Trophoblast cell (in vitro differentiated cells and primary cell): ENCODE data around the gene ARFGAP2.
"Not testable (repeated sequence)": the region's sequence is repeated elsewhere in the genome, so short reads cannot be mapped to it uniquely, and the experiment has no call there.

Source experiments
- DNase-seq, 2 donors: peaks; one replicate each; pipeline ENCODE4 v3.0.0-alpha.2; 2016
- H2AFZ ChIP-seq: 2 replicates; pipeline ENCODE4 v1.6.1; 2013; ENCODE audit warnings: low read length, moderate library complexity, mild to moderate bottlenecking; ENCODE audit not compliant: insufficient read depth, poor library complexity
- H2AK5ac ChIP-seq: 2 replicates; pipeline ENCODE4 v1.6.1; 2013; ENCODE audit warnings: mild to moderate bottlenecking, low read length
- H2BK120ac ChIP-seq: 2 replicates; pipeline ENCODE4 v1.6.1; 2013; ENCODE audit warnings: low read length, mild to moderate bottlenecking, moderate library complexity; ENCODE audit not compliant: insufficient read depth, poor library complexity
- H2BK12ac ChIP-seq: 2 replicates; pipeline ENCODE4 v1.6.1; 2013; ENCODE audit warnings: mild to moderate bottlenecking, low read length, moderate library complexity
- H2BK5ac ChIP-seq: 2 replicates; pipeline ENCODE4 v1.6.1; 2013; ENCODE audit warnings: low read length, low read depth, moderate library complexity, mild to moderate bottlenecking; ENCODE audit not compliant: poor library complexity
- H3K14ac ChIP-seq: 2 replicates; pipeline ENCODE4 v1.6.1; 2013; ENCODE audit warnings: mild to moderate bottlenecking, low read length
- H3K18ac ChIP-seq: 2 replicates; pipeline ENCODE4 v1.6.1; 2013; ENCODE audit warnings: mild to moderate bottlenecking, low read length
- H3K23ac ChIP-seq: 2 replicates; pipeline ENCODE4 v1.6.1; 2013; ENCODE audit warnings: low read length
- H3K27ac ChIP-seq: 2 replicates; pipeline ENCODE4 v1.5.1; 2013; ENCODE audit warnings: low read depth, mild to moderate bottlenecking, inconsistent platforms, low read length, moderate library complexity
- H3K27me3 ChIP-seq: 2 replicates; pipeline ENCODE4 v1.6.1; 2013; ENCODE audit warnings: inconsistent platforms, mild to moderate bottlenecking, low read length, moderate library complexity; ENCODE audit not compliant: insufficient read depth
- H3K36me3 ChIP-seq, 2 experiments: 1 replicate in 1 of 2; 2 replicates in 1 of 2; pipeline ENCODE4 v1.6.1; 2013; ENCODE audit warnings: low read length in 2 of 2, mild to moderate bottlenecking in 2 of 2, moderate library complexity in 1 of 2; ENCODE audit not compliant: insufficient read depth in 2 of 2, control insufficient read depth in 1 of 2
- H3K4ac ChIP-seq: 2 replicates; pipeline ENCODE4 v1.6.1; 2013; ENCODE audit warnings: low read depth, mild to moderate bottlenecking, low read length, moderate library complexity
- H3K4me1 ChIP-seq, 2 experiments: 1 replicate in 1 of 2; 2 replicates in 1 of 2; pipeline ENCODE4 v1.6.1; 2013; ENCODE audit warnings: low read length in 2 of 2, mild to moderate bottlenecking in 2 of 2, moderate library complexity in 1 of 2; ENCODE audit not compliant: insufficient read depth in 2 of 2, control insufficient read depth in 1 of 2
- H3K4me2 ChIP-seq: 2 replicates; pipeline ENCODE4 v1.6.1; 2013; ENCODE audit warnings: inconsistent platforms, mild to moderate bottlenecking, low read length, moderate library complexity
- H3K4me3 ChIP-seq: 2 replicates; pipeline ENCODE4 v1.5.1; 2013; ENCODE audit warnings: mild to moderate bottlenecking, low read depth, low read length, inconsistent platforms
- H3K79me1 ChIP-seq: one replicate; pipeline ENCODE4 v1.6.1; 2013; ENCODE audit warnings: low read length
- H3K79me2 ChIP-seq: 2 replicates; pipeline ENCODE4 v1.6.1; 2013; ENCODE audit warnings: low read length, mild to moderate bottlenecking; ENCODE audit not compliant: control insufficient read depth, insufficient read depth, poor library complexity
- H3K9ac ChIP-seq: 2 replicates; pipeline ENCODE4 v1.6.1; 2013; ENCODE audit warnings: mild to moderate bottlenecking, low read length
- H3K9me3 ChIP-seq: 2 replicates; pipeline ENCODE4 v1.6.1; 2013; ENCODE audit warnings: low read depth, mild to moderate bottlenecking, control low read depth, inconsistent platforms, low read length; ENCODE audit not compliant: insufficient read depth
- H4K12ac ChIP-seq: 2 replicates; pipeline ENCODE4 v1.6.1; 2013; ENCODE audit warnings: low read depth, mild to moderate bottlenecking, low read length, moderate library complexity
- H4K8ac ChIP-seq: 2 replicates; pipeline ENCODE4 v1.6.1; 2013; ENCODE audit warnings: low read depth, mild to moderate bottlenecking, low read length, moderate library complexity
- H4K91ac ChIP-seq: one replicate; pipeline ENCODE4 v1.6.1; 2013; ENCODE audit warnings: low read depth, mild to moderate bottlenecking, low read length, moderate library complexity
- WGBS: extraction: QIAGEN DNeasy Blood & Tissue Kit; methylation state at CpG from one replicate; pipeline ENCODE4 v1.1.7; 2013; ENCODE audit warnings: missing lambda C conversion rate; ENCODE audit not compliant: insufficient read length, insufficient coverage; ENCODE audit errors: extremely low coverage; 5-methylcytosine and 5-hydroxymethylcytosine counted together

The ARFGAP2 gene

DNA sequence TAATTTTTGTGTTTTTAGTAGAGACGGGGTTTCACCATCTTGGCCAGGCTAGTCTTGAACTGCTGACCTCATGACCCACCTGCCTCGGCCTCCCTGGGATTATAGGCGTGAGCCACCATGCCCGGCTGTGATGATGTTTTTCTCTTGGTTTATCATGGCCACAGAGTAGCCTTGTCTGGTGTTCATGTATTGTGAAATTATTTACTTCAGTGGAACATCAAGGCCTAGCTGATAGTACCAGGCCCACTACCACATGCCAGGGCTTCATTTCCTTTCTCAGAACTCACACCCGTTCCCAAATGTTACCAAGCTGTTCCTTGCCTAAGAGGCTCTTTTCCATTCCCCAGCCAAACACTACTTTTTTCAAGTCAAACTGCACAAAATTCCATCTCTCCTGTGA, 31.9 kb upstream of the ARFGAP2 start:
- H3K36me3 ChIP-seq, result no peaks in the 10 kb centered on the region
- H3K18ac ChIP-seq, result no peak overlapping the region
- H3K9ac ChIP-seq, result no peak overlapping the region

DNA sequence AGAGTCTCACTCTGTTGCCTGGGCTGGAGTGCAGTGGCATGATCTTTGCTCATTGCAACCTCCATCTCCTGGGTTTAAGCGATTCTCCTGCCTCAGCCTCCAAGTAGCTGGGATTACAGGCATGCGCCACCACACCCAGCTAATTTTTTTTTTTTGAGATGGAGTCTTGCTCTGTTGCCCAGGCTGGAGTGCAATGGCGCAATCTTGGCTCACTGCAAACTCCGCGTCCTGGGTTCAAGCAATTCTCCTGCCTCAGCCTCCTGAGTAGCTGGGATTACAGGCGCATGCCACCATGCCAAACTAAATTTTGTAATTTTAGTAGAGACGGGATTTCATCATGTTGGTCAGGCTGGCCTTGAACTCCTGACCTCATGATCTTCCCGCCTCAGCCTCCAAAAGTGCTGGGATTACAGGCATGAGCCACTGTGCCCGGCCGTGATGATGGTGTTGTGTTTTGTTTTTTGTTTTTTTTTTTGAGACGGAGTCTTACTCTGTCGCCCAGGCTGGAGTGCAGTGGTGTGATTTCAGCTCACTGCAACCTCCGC, 31.4 kb upstream of the ARFGAP2 start:
- whole genome bisulfite sequencing, result no CpG with 5 or more reads among the region's 13 CpGs
- H4K91ac ChIP-seq, H3K4me2 ChIP-seq: not testable (repeated sequence)

More for the DNA sequence above, 31.9 kb upstream of the ARFGAP2 start:
- Histone ChIP-seq H3K14ac (no peak overlapping the region), H2AK5ac (no peak overlapping the region), H3K23ac (no peak overlapping the region), H3K27ac (no peak overlapping the region), H2AFZ (no peak overlapping the region), H3K4me1 (peaks cover 3 to 6% of the 10 kb centered on the region in 2 experiments), H3K27me3 (no peaks in the 10 kb centered on the region), H4K12ac (no peak overlapping the region), H3K4me3 (no peak overlapping the region), H3K4ac (no peak overlapping the region), H2BK5ac (no peak overlapping the region), H3K79me1 (no peaks in the 10 kb centered on the region), H2BK120ac (no peak overlapping the region), H3K4me2 (no peak overlapping the region), H4K91ac (no peak overlapping the region), H2BK12ac (no peak overlapping the region), H3K79me2 (no peaks in the 10 kb centered on the region), H3K9me3 (no peaks in the 10 kb centered on the region), H4K8ac (no peak overlapping the region)
- no peak for DNase-seq
- WGBS, result no CpG with 5 or more reads among the region's 5 CpGs

DNA sequence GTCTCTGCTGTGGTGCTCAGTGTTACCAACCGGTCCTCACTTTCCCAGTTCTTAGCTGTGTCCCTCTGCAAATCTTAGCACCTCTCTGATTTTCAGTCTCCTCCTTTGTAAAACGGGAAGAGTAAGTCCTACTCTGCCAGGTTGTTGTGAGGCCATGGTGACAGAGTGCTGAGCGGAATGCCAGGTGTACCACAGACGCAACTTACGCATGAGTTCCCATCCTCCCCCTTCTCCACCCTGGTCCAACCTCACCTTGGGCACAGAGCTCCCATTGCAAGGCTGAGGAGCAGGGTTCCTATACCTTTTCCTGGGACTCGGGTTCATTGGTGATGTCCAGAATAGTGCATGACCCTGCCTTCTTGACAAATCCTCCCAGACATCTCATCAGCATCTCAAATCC, 30.8 kb upstream of the ARFGAP2 start:
- H3K27ac ChIP-seq, result no peak overlapping the region
- H4K91ac ChIP-seq, result no peak overlapping the region
- no peaks in the 10 kb centered on the region for H3K36me3 ChIP-seq
- no peak overlapping the region for H3K14ac ChIP-seq
- H3K9me3 ChIP-seq, result no peaks in the 10 kb centered on the region
- no peak overlapping the region for H4K8ac ChIP-seq
- no peak overlapping the region for H2AK5ac ChIP-seq
- DNase-seq, result no peak
- no peak overlapping the region for H3K9ac ChIP-seq
- H2BK120ac ChIP-seq, result no peak overlapping the region
- H3K23ac ChIP-seq, result no peak overlapping the region
- no peaks in the 10 kb centered on the region for H3K79me1 ChIP-seq
- WGBS, result no CpG with 5 or more reads among the region's 6 CpGs
- H3K18ac ChIP-seq, result no peak overlapping the region
- H3K79me2 ChIP-seq, result no peaks in the 10 kb centered on the region
- no peak overlapping the region for H3K4ac ChIP-seq
- H2BK5ac ChIP-seq, result no peak overlapping the region
- no peak overlapping the region for H4K12ac ChIP-seq
- H2BK12ac ChIP-seq, result no peak overlapping the region
- H2AFZ ChIP-seq, result no peak overlapping the region
- H3K4me2 ChIP-seq, result no peak overlapping the region
- H3K4me3 ChIP-seq, result no peak overlapping the region
- no peaks in the 10 kb centered on the region for H3K27me3 ChIP-seq
- peaks cover 3 to 6% of the 10 kb centered on the region in 2 experiments for H3K4me1 ChIP-seq

More for the DNA sequence above, 31.4 kb upstream of the ARFGAP2 start:
- H3K79me2 ChIP-seq, H3K4me3 ChIP-seq, H2BK12ac ChIP-seq, H3K27me3 ChIP-seq, H3K9me3 ChIP-seq, H2AK5ac ChIP-seq, H3K23ac ChIP-seq, H3K27ac ChIP-seq, H3K18ac ChIP-seq, H4K12ac ChIP-seq, H2BK120ac ChIP-seq, H3K9ac ChIP-seq, H3K4ac ChIP-seq, H4K8ac ChIP-seq, H3K36me3 ChIP-seq, H3K4me1 ChIP-seq, DNase-seq, H2AFZ ChIP-seq, H2BK5ac ChIP-seq, H3K79me1 ChIP-seq, H3K14ac ChIP-seq: not testable (repeated sequence)

DNA sequence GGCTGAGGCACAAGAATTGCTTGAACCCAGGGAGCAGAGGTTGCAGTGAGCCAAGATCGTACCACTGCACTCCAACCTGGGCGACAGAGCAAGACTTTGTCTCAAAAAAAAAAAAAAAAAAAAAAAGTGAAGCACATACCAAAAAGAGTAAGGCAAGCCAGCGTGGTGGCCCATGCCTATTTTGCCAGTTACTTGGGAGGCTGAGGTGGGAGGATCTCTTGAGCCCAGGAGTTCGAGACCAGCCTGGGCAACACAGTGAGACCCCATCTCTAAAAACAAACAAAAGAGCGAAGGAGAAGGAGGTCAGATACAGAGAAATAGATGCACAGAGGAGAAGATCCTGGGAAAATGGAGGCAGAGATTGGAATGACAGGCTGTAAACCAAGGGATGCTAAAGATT, 29.9 kb upstream of the ARFGAP2 start:
- H3K4me3 ChIP-seq, H3K9ac ChIP-seq, H3K23ac ChIP-seq, H3K27me3 ChIP-seq, H3K4me2 ChIP-seq, H3K4ac ChIP-seq, H3K27ac ChIP-seq, H2BK120ac ChIP-seq, H3K79me1 ChIP-seq, H4K12ac ChIP-seq, H4K8ac ChIP-seq, H3K14ac ChIP-seq, DNase-seq, H2BK12ac ChIP-seq, H2BK5ac ChIP-seq, H3K36me3 ChIP-seq, H3K18ac ChIP-seq, H2AK5ac ChIP-seq, H3K79me2 ChIP-seq, H2AFZ ChIP-seq, H3K9me3 ChIP-seq, H3K4me1 ChIP-seq, H4K91ac ChIP-seq: not testable (repeated sequence)
- WGBS, result no CpG with 5 or more reads among the region's 5 CpGs
